Gastrocnemius medialis (tissue), 4 donors: ENCODE results near the gene PGM2L1.

ENCODE experiments used
- CTCF ChIP-seq, 5 experiments: fragments of 450-650 bp in 3 of 5; fragments of 200-600 bp in 2 of 5; sonication (generic) in 2 of 5; IDR thresholded peaks in 4 of 5; conservative IDR thresholded peaks in 1 of 5; 1 replicate in 4 of 5; 2 replicates in 1 of 5; pipeline ENCODE4 v1.5.1; 2016 to 2019; ENCODE audit warnings: antibody characterized with exemption in 5 of 5, mild to moderate bottlenecking in 3 of 5, moderate library complexity in 3 of 5
- POLR2A ChIP-seq, 2 donors: fragments of 450-650 bp; IDR thresholded peaks; one replicate each; pipeline ENCODE4 v1.6.1; 2017; ENCODE audit warnings: antibody characterized with exemption in 2 of 2, mild to moderate bottlenecking in 2 of 2, moderate library complexity in 2 of 2

DNA sequence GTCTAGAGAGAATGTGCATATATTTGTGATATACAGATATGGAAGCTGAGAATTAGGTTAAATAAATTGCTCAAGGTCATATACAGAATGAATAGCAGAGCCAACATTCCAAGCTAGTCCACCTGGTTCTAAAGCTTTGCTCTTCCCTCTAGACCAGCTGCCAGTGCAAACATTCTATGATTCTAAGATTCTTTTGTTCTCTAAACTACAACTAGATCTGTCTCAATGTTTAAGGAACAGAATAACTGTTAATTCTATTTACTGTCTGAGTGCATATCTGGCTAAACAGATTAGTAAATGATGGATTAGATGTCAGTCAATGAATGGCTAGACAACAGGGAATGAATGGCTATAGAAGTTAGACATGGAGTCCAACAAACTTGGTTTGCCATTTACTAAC lies 49.5 kb upstream of the PGM2L1 start:
- TF ChIP-seq CTCF (IDR thresholded peaks at IDR 0.05 in 4 of 5, conservative IDR thresholded peaks at IDR 0.05 in 1 of 5) (no peak), POLR2A (IDR thresholded peaks at IDR 0.05) (no peak)
